SIG-M5 treated with dmso at 0.1 percent for 504 hours (cell line): ENCODE results near the gene L3MBTL3.

Experiments used
- DNase-seq: peaks from one replicate; lab custom pipeline; 2025; ENCODE audit not compliant: unreplicated experiment; lab: John Stamatoyannopoulos, UW

Gene L3MBTL3

DNA sequence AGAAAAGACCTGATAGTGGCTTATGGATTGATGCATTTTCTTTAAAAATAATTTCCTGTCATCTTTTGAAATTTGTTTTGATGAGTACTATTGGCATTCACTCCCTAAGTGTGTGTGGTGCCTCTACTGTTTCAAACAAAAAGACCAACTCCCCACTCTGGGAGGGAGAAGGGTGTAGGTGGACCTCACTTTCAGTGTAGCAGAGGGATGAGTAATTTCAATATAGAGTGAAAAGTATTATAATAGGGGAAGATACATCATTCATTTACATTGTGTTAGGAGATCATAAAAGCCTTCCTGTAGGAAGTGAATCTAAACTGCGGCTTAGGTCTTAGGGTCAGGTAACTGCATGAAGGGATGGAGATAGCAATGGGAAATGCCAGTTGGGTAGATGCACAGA, 158.0 kb downstream of the L3MBTL3 start:
- DNase-seq, result no peak

GRCh38 chr6:130178692-130179091, 160.3 kb downstream of the L3MBTL3 start:
- DNase-seq, result no peak

- DNase-seq, result no peak
Measured at GRCh38 chr6:130182466-130182865, 164.1 kb downstream of the L3MBTL3 start.

DNA sequence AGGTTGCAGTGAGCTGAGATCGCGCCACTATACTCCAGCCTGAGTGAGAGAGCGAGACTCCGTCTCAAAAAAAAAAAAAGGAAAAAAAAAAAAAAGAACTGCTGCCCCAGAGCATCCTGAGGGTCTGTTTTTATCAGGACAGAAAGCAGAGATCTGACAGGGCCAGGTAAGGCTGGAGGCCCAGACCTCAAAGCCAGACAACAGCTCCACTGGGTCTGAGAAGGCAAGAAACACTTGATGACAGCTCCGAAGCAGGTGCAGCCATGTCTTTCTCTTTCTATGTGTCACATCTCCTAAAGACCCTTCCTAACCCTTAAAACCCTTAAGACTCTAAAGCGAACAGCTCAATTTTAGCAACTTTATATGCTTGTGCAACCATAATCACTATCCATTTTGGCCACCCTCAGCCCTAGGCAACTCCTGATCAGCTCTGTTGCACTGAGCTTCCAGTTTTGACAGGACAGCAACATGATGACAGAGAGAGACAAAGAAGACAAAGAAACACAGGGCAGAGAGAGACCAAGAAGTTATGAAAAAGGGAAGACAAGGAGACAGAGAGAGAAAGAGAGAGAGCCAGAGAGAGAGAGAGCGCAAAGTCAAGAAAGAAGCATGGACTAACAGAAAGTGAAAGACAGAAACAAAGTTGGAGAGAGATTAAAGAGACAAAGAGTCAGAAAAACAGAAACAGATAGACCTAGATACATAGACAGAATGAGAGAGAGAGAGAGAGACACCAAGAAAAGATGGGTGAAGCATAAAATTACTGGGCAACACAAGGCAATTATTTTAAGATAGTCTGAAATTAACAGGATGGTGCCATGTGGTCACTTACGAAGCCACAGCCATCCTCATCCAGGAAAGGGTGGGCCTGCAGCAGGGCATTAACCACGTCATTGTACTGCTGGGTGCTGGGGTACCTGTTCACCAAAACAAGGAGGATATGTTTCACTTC, 165.2 kb downstream of the L3MBTL3 start:
- no peak for DNase-seq

DNA sequence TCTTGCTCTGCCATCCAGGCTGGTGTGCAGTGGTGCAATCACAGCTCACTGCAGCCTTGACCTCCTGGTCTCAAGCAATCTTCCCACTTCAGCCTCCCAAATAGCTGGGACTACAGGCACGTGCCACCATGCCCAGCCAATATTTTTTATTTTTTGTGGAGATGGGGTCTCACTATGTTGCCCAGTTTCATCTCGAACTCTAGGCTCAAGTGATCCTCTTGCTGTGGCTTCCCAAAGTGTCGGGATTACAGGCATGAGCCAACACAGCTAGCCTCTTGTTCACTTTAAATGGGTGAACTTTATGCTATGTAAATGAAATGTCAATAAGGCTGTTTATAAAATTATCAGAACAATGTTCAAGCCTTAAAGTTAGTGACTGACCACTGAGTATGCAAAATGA, 167.3 kb downstream of the L3MBTL3 start:
- no peak for DNase-seq

DNA sequence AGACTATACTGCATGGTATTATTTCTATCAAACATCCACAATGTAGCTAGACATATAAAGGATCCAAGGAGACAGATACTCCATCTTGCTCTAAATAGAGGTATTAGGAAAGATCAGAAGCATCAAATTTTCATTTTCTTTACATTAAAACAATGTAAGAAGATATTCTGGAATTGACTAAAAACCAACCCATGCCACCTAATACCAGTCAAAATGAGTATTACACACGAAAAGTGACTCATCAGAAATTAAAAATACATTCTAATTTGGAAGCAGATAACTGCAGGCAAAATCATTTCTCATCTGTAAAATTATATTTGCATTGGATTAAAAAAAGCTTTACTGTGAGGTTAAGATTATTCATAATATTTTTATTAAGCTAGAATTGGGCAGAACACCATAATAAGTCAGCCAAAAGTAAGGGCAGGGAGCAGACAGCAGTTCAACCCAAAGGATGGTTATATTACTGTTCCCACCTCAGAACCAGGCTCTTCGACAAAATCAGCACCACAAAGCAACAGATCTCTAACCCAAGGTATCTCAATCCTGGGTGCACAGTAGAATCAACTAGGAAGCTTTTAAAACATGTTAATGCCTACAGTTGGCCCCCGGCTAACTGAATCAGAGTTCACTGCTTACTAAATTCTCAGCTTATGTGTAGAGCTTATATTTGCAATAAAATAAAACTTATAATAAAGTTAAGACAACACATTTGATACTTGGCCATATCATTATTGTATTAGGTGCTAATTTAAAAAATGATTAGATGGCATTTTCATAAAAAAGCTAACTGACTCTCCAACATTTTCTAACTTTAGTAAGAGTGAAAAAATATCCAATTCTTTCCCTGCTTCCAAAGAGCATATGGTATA, 169.2 kb downstream of the L3MBTL3 start:
- DNase-seq, result no peak

DNA sequence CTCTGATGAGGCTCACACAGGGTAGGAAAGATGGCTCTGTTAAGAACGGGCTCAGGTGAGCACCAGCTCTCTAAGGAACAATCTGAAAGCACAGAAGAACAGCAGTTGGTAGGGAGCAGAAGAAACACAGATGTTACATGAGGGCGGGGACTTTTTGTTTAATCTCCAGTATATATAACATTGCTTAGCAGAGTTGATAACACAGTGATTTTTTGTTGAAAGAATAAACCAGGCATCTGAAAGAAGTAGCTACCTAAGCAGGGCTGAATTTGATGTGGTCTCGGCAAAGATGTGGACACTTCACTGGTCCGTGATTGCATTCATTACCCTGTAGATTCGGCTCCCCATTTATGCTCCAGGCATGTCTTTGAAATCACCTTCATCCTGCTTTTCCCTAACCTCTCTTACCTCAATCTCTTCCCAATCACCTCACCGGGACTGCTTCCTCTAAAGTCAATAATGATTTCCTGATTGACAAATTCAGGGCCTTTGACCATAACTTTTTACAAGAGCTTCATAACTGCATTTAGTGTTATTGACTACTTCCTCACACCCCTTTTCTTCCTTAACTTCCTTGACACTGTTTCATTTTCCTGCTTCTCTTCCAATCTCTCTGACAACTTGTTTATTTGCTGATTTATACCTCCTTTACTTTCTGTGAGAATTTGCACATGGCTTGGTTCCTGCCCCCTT, 170.0 kb downstream of the L3MBTL3 start:
- no peak for DNase-seq

DNA sequence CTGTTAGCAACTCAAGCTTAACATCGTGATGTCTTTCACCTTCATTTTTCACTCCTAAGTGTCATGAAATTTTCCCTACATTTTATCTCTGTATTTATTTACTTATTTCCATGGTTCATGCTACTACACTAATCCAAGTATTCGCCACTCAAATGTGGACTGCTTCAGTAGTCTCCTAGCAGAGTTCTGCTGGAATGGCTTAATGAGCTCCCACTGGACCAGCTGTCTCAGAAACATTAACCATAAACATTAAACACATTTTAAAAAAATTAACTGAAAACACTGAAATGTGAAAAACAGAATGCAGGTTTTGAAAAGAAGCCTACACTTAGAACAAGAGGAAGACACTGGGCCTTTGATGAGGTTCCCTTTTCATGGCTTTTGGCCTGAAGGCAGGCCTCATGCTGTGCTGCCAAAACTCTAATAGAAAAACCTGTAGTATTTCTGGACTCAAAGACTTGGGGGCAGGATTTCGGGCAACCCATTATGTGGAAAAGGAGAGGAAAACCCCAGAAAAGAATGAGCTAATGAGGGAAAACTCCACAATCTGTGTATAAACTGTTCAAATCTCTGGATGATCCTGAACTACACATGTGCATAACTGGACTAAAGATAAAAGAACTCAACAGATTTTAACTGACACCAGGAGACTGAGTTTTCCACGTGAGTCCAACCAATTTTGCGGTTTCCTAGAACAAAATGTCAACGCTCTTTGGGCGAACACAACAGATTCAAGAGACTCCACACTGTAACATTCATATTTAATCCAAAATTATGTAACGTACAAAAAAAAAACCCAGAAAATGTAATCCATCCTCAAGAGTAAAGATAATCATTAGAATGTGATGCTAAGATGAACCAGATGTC, 171.4 kb downstream of the L3MBTL3 start:
- DNase-seq, result no peak
